ENCODE results near the gene PABPN1L.

The PABPN1L gene

GRCh38 chr16:88839745-88840599, 26.5 kb downstream of the PABPN1L start:
- H3K4me3 ChIP-seq (ENCODE audit: low read depth, low read length), result no peak overlapping the region
- no peak for DNase-seq (ENCODE audit: low read depth, low spot score)
- ChIA-PET POLR2A (no interaction called here), CTCF (interaction anchor here (1.8 kb wide), 1 partner anchor 17 kb away, joined by 6 read pairs; the partner anchor contains the start of genes GALNS and TRAPPC2L)
- TF ChIP-seq CTCF (IDR thresholded peaks at IDR 0.05; ENCODE audit: insufficient read depth, low read length, missing control alignments), result no peak

DNA sequence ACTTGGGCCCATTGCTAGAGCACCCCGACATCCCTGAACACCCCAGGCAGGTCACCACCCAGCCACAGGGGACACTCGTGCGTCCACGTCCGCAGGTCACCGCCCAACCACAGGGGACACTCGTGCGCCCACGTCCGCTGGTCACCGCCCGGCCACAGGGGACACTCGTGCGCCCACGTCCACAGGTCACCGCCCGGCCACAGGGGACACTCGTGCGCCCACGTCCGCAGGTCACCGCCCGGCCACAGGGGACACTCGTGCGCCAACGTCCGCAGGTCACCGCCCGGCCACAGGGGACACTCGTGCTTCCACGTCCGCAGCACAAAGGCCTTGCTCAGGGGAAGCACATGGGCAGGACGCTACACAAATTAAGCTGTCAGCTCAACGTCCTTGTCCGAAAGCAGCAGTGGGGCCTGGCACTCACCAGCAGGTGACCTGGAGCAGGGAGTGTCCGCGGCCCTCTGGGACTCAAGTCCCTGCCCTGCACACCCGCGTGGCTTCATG, 27.4 kb downstream of the PABPN1L start:
- TF ChIP-seq CTCF (IDR thresholded peaks at IDR 0.05; ENCODE audit: insufficient read depth, low read length, missing control alignments), result no peak
- H3K4me3 ChIP-seq (ENCODE audit: low read depth, low read length), result no peak overlapping the region
- no peak for DNase-seq (ENCODE audit: low read depth, low spot score)
- CTCF ChIA-PET, result interaction anchor here (1.8 kb wide), 1 partner anchor 18 kb away, joined by 6 read pairs; the partner anchor contains the start of genes GALNS and TRAPPC2L
- POLR2A ChIA-PET, result no interaction called here

DNA sequence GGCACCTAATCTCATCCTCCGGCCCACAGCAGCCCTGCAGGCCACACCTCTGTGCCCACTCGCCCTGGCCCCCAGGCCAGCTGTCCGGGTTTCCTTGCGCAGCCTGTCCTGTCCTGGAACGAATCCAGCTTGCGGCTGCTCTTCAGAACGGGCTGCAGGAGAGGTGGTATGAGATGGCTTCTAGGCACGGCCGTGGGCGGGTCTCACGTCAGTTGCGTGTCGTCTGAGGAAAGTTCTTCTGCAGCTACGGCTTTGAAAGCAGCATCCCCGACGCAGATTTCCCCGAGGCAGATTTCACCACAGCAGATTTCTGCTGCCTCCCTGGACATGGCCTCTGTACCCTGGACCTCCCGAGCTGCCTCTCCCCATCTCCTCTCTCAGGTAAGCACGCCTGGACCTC, 27.9 kb downstream of the PABPN1L start:
- ChIA-PET CTCF (no interaction called here), POLR2A (no interaction called here)
- no peak for DNase-seq (ENCODE audit: low read depth, low spot score)
- TF ChIP-seq CTCF (IDR thresholded peaks at IDR 0.05; ENCODE audit: insufficient read depth, low read length, missing control alignments), result no peak
- H3K4me3 ChIP-seq (ENCODE audit: low read depth, low read length), result no peak overlapping the region

DNA sequence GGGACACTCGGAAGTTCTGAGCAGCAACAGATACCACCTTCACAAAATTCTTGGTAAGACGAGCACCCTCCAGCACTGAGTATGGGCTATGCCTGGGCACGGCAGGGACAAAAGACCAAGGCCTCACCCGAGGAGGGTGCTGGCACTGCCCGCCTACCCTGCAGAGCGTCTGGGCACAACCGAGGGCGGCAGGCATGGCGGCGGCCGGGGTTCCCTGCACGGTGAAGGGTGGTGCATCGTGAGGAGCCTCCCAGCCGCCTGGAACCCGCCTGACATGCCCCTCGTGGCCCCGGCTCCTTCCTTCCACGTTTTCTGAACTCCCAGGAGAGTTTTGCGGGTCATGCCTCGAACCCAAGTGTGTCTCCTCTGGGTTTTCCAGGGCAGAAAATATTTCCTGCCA, 28.7 kb downstream of the PABPN1L start:
- TF ChIP-seq CTCF (IDR thresholded peaks at IDR 0.05; ENCODE audit: insufficient read depth, low read length, missing control alignments), result no peak
- ChIA-PET CTCF (no interaction called here), POLR2A (no interaction called here)
- no peak for DNase-seq (ENCODE audit: low read depth, low spot score)
- no peak overlapping the region for H3K4me3 ChIP-seq (ENCODE audit: low read depth, low read length)

GRCh38 chr16:88836791-88837190, 29.7 kb downstream of the PABPN1L start:
- H3K4me3 ChIP-seq (ENCODE audit: low read depth, low read length), result no peak overlapping the region
- no peak for TF ChIP-seq CTCF (IDR thresholded peaks at IDR 0.05; ENCODE audit: insufficient read depth, low read length, missing control alignments)
- ChIA-PET CTCF (no interaction called here), POLR2A (no interaction called here)
- no peak for DNase-seq (ENCODE audit: low read depth, low spot score)

GRCh38 chr16:88835818-88836217, 30.6 kb downstream of the PABPN1L start:
- ChIA-PET CTCF (no interaction called here), POLR2A (no interaction called here)
- DNase-seq (ENCODE audit: low read depth, low spot score), result no peak
- H3K4me3 ChIP-seq (ENCODE audit: low read depth, low read length), result no peak overlapping the region
- TF ChIP-seq CTCF (IDR thresholded peaks at IDR 0.05; ENCODE audit: insufficient read depth, low read length, missing control alignments), result no peak

Measured in AG04449 (cell line).